ENCODE results near the gene LIPF. TPM values are rescaled to one million over a fixed set of nuclear protein-coding genes. Genes with fewer than 3 reads are reported as not detected.

Gene LIPF
- total and polyA plus RNA-seq, 2 donors from 2014 or later: not detected

- TF ChIP-seq, protein P1, sequence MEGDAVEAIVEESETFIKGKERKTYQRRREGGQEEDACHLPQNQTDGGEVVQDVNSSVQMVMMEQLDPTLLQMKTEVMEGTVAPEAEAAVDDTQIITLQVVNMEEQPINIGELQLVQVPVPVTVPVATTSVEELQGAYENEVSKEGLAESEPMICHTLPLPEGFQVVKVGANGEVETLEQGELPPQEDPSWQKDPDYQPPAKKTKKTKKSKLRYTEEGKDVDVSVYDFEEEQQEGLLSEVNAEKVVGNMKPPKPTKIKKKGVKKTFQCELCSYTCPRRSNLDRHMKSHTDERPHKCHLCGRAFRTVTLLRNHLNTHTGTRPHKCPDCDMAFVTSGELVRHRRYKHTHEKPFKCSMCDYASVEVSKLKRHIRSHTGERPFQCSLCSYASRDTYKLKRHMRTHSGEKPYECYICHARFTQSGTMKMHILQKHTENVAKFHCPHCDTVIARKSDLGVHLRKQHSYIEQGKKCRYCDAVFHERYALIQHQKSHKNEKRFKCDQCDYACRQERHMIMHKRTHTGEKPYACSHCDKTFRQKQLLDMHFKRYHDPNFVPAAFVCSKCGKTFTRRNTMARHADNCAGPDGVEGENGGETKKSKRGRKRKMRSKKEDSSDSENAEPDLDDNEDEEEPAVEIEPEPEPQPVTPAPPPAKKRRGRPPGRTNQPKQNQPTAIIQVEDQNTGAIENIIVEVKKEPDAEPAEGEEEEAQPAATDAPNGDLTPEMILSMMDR (IDR thresholded peaks at IDR 0.05; ENCODE audit: borderline replicate concordance, extremely low read depth, insufficient read depth): no peak
- H3K27me3 ChIP-seq (ENCODE audit: control insufficient read depth, insufficient read depth, low read length): no peaks in the 10 kb centered on the region
- no peak overlapping the region for H3K27ac ChIP-seq (ENCODE audit: low read depth in 2 of 2, low read length in 2 of 2)
- intact Hi-C loops (cut with DNase I): no loop called here
- H3K9ac ChIP-seq (ENCODE audit: low read length in 3 of 3): no peak overlapping the region
- H3K36me3 ChIP-seq (ENCODE audit: control insufficient read depth in 2 of 3, insufficient read depth in 3 of 3, low read length in 3 of 3): no peaks in the 10 kb centered on the region
- DNase-seq: peak in 2 of 5 donors; percentile 4 to 11
- no peaks in the 10 kb centered on the region for H3K9me3 ChIP-seq (ENCODE audit: control insufficient read depth in 2 of 3, insufficient read depth in 1 of 3, low read length in 3 of 3)
- no peak overlapping the region for H3K4me3 ChIP-seq (ENCODE audit: low read length in 3 of 3)
- FAIRE-seq: no peak
- no peaks in the 10 kb centered on the region for H3K4me1 ChIP-seq (ENCODE audit: control insufficient read depth in 2 of 3, insufficient read depth in 2 of 3, low read depth in 1 of 3, low read length in 3 of 3)
These were observed 7.8 kb downstream of the LIPF start for GRCh38 chr10:88672041-88672440.

- no peak overlapping the region for H3K27ac ChIP-seq (ENCODE audit: low read depth in 2 of 2, low read length in 2 of 2)
- no peaks in the 10 kb centered on the region for H3K36me3 ChIP-seq (ENCODE audit: control insufficient read depth in 2 of 3, insufficient read depth in 3 of 3, low read length in 3 of 3)
- H3K27me3 ChIP-seq (ENCODE audit: control insufficient read depth, insufficient read depth, low read length): no peaks in the 10 kb centered on the region
- FAIRE-seq: no peak
- H3K9me3 ChIP-seq (ENCODE audit: control insufficient read depth in 2 of 3, insufficient read depth in 1 of 3, low read length in 3 of 3): no peaks in the 10 kb centered on the region
- H3K9ac ChIP-seq (ENCODE audit: low read length in 3 of 3): no peak overlapping the region
- intact Hi-C loops (cut with DNase I): no loop called here
- H3K4me1 ChIP-seq (ENCODE audit: control insufficient read depth in 2 of 3, insufficient read depth in 2 of 3, low read depth in 1 of 3, low read length in 3 of 3): no peaks in the 10 kb centered on the region
- TF ChIP-seq, protein P1 (IDR thresholded peaks at IDR 0.05; ENCODE audit: borderline replicate concordance, extremely low read depth, insufficient read depth): no peak
- H3K4me3 ChIP-seq (ENCODE audit: low read length in 3 of 3): no peak overlapping the region
- no peak for DNase-seq
These were observed 12.2 kb downstream of the LIPF start for GRCh38 chr10:88676283-88677060.

- FAIRE-seq: no peak
- intact Hi-C loops (cut with DNase I): no loop called here
- TF ChIP-seq, protein P1 (IDR thresholded peaks at IDR 0.05; ENCODE audit: borderline replicate concordance, extremely low read depth, insufficient read depth): no peak
- Histone ChIP-seq H3K9me3 (ENCODE audit: control insufficient read depth in 2 of 3, insufficient read depth in 1 of 3, low read length in 3 of 3) (no peaks in the 10 kb centered on the region), H3K27me3 (ENCODE audit: control insufficient read depth, insufficient read depth, low read length) (no peaks in the 10 kb centered on the region), H3K9ac (ENCODE audit: low read length in 3 of 3) (no peak overlapping the region), H3K4me3 (ENCODE audit: low read length in 3 of 3) (no peak overlapping the region), H3K27ac (ENCODE audit: low read depth in 2 of 2, low read length in 2 of 2) (no peak overlapping the region), H3K36me3 (ENCODE audit: control insufficient read depth in 2 of 3, insufficient read depth in 3 of 3, low read length in 3 of 3) (no peaks in the 10 kb centered on the region), H3K4me1 (ENCODE audit: control insufficient read depth in 2 of 3, insufficient read depth in 2 of 3, low read depth in 1 of 3, low read length in 3 of 3) (no peaks in the 10 kb centered on the region)
- no peak for DNase-seq
These were observed 16.7 kb downstream of the LIPF start for GRCh38 chr10:88680958-88681357.

All from kidney (tissue), 14 donors.